DND-41 (cell line): ENCODE results near the gene NSMF.

Source experiments
- CTCF ChIP-seq: IDR thresholded peaks from 2 replicates; pipeline ENCODE4 v1.5.1; 2012; ENCODE audit warnings: borderline replicate concordance, low read length, moderate library complexity, mild to moderate bottlenecking; ENCODE audit not compliant: poor library complexity, severe bottlenecking; ENCODE audit errors: extremely low read depth
- EZH2 ChIP-seq: IDR thresholded peaks from 3 replicates; pipeline ENCODE4 v1.6.1; 2012; ENCODE audit warnings: borderline replicate concordance, low read depth, mild to moderate bottlenecking, moderate library complexity, low read length, inconsistent platforms; ENCODE audit not compliant: severe bottlenecking

GRCh38 chr9:137429546-137429890 lies 29.6 kb downstream of the NSMF start:
- TF ChIP-seq CTCF (no peak), EZH2 (no peak)
